Inflammatory macrophage (primary cell): Measurements from ENCODE around the gene FAM83D.
A peak's percentile ranks its signal among the peaks of the same experiment; 100 is the strongest.

Experiments
- DNase-seq, 2 donors: peaks; one replicate each; pipeline ENCODE4 v3.0.0-alpha.2; 2020 to 2022
- total RNA-seq, 18 experiments: gene quantifications; one replicate each; lab custom pipeline; 2026; ENCODE audit warnings: mixed read lengths in 6 of 18, inconsistent platforms in 2 of 18; lab: John Stamatoyannopoulos, UW

The FAM83D gene, protein sequence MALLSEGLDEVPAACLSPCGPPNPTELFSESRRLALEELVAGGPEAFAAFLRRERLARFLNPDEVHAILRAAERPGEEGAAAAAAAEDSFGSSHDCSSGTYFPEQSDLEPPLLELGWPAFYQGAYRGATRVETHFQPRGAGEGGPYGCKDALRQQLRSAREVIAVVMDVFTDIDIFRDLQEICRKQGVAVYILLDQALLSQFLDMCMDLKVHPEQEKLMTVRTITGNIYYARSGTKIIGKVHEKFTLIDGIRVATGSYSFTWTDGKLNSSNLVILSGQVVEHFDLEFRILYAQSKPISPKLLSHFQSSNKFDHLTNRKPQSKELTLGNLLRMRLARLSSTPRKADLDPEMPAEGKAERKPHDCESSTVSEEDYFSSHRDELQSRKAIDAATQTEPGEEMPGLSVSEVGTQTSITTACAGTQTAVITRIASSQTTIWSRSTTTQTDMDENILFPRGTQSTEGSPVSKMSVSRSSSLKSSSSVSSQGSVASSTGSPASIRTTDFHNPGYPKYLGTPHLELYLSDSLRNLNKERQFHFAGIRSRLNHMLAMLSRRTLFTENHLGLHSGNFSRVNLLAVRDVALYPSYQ
- 1.3 to 9.1 (median 3.3) reads per million in 18 experiments for total RNA-seq

DNA sequence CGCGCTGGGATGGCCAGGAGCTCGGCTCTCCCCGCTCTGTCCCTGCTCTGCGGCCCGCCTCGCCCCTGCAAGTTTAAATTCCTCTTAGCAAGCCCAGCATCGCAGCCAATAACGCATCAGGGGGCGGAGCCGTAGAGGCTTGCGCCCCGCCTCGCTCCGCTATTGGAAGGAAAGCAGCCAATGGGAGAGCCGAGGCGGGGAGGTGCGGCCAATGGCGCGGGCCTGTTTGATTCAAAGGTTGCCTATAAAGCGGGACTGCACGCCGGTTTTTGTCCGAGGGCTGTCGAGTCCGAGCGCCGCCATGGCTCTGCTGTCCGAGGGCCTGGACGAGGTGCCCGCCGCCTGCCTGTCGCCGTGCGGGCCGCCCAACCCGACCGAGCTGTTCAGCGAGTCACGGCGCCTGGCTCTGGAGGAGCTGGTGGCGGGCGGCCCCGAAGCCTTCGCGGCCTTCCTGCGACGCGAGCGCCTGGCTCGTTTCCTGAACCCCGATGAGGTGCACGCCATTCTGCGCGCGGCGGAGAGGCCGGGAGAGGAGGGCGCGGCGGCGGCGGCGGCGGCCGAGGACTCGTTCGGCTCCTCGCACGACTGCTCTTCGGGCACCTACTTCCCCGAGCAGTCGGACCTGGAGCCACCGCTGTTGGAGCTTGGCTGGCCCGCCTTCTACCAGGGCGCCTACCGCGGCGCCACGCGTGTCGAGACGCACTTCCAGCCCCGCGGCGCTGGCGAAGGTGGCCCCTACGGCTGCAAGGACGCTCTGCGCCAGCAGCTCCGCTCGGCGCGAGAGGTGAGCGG lies at the start of gene FAM83D:
Gene FAM83D, plus strand, starts transcription at position 276 of the 792 bp plus-strand sequence. Its CDS starts 26 bp downstream, at position 302.
- DNase-seq = peak; percentile 99

DNA sequence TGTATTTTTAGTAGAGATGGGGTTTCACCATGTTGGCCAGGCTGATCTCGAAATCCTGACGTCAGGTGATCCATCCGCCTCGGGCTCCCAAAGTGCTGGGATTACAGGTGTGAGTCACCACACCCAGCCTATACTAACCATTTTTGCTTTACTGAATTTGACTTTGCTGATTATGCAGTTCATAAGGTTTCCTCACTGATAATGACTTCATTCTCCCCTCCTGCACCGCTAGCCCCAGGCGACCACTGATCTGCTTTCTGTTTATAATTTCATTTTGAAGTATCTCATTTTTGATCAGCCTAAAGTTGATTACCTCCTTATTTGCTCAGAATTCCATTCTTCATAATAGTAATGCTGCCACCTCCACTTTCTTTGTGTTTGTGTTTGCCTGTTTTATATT lies 48.7 kb upstream of the FAM83D start:
- DNase-seq = no peak

DNA sequence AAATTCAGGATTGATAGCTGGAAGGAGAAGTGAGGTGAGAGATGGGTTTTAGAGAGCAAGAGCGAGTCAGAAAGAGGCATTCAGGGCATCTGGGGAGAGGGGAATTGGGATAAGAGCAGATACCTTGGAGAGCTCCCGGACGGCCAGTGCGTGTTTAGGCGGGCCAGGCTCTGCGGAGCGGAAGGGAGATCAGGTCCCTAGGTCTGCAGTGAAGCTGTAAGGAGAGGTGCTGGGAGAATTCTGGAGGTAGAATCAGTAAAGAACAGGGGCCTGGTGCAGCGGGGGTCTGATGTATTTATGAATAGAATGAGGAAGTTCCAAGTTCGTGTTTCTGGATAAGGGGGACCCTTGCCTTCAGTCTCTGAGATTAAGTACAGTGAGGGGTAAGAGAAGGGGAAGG lies 47.4 kb upstream of the FAM83D start:
- DNase-seq = no peak

DNA sequence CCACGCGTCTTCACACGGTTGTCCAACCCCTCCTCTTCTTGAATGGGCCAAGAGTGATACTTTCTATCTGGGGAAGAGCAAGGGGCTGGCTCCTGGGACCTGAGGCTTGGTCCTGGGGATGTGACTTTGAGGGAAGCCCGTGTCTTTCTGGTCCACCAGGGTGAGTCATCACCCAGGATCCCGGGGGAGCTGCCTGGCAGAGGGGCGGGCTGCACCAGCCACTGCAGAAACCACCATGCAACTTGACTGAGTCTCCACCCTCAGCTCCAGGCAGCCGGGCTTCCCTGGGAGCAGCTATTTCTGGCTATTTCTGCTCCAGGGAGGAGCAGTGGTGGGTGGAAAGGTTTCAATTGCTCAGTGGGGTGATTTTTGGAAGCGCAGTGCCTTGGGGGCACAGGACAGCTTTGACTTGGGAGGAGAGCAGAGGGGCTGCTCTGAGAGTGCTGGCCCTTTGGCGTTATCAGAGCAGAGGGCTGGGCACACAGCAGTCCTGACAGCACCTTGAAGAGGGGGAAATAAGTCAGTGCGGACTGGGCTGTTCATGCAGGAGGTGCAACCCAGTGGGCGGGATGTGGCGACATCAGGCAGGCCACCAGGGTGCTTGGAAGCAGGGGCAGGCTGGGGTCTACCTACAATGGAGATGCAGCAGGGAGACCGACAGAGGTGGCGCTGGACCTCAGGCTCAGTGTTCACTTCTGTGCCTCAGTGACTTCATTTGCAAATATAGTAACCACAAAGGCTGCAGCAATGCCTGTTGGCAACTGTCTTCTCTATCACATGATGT lies 45.1 kb upstream of the FAM83D start:
- DNase-seq = no peak

DNA sequence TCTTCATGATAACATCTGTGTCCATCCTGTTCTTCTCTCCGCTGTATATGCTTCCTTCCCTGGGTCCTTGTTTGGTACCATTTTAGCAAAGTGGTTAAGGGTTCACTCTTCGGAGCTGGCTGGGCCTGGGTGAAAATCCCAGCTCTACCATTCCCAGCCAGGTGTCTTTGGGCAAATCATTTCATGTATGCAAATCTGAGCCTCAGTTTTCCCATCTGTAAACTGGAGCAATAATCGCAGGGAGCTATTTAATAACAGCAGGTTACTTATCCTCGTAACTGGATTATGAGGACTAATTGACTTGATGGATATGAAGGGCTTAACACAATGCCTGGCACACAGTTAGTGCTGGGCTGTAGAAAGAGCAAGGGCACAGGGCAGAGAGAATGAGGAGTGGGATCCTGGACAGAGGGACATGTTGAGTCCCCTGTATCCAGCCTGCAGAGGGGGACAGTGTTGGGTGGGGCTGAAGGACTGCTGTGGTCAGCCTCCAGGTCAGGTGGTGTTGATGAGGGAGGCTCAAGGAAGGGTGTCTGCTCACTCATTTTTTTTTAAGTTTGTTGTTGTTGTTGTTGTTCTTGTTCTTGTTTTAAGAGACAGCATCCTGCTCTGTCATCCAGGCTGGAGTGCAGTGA lies 44.3 kb upstream of the FAM83D start:
- DNase-seq = no peak

DNA sequence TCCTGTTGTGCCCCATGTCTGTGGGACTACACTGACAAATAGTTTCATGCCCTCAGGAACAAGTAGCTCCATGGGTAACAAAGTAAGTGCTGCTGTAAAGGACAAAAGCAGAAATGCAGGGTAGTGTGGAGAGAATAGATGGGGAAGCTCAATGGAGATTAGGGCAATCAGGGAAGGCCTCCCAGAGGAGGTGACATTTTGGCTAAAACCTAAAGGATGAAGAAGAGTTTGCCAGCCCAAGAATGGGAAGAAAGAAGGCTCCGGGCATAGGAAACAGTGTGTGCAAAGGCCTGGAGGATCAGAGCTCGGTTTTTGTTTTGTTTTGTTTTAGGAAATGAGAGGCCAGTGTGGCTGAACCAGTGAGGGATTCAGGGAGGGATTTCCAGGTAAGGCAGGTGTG lies 43.6 kb upstream of the FAM83D start:
- DNase-seq = no peak

DNA sequence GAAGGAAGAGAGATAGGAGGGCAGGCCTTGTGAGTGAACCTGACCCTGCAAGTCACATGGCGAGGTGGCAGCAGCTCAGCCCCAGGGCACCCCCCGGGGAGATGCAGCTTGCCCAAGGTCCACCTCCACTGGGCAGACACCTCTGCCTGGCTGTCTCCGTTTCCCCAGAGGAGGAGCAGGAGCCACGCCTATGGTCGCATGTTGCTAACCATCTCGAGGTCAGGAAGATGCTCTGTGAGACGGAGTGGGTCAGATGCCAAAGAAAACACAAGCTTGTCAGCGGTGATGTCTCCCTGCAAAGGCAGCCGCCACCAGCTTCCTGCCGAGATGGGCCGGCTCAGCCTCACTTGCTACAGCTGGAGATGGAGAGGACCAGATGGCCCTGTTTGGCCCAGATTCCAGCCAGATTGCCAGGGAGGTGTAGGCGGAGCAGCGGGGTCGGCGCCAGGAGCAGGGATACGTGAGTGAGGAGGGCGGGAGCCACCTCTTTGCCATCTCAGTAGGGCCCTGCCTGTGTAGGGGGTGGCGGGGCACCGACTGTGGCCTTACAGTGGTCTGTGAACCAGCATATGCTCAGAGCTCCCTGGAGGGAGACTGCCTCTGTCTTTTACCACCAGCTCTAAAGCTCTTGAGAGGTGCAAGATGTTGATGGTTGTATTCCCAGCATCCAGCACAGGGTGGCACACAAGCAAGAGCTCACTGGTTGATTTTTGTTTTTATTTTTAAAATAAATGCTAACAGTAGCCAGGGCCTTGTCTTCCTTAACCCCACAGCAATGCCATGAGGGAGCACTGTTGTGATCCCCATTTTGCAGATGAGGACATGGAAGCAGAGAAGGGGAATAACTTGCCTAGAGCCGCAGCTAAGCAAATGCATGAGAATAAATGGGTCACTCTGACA lies 42.9 kb upstream of the FAM83D start:
- no peak for DNase-seq

DNA sequence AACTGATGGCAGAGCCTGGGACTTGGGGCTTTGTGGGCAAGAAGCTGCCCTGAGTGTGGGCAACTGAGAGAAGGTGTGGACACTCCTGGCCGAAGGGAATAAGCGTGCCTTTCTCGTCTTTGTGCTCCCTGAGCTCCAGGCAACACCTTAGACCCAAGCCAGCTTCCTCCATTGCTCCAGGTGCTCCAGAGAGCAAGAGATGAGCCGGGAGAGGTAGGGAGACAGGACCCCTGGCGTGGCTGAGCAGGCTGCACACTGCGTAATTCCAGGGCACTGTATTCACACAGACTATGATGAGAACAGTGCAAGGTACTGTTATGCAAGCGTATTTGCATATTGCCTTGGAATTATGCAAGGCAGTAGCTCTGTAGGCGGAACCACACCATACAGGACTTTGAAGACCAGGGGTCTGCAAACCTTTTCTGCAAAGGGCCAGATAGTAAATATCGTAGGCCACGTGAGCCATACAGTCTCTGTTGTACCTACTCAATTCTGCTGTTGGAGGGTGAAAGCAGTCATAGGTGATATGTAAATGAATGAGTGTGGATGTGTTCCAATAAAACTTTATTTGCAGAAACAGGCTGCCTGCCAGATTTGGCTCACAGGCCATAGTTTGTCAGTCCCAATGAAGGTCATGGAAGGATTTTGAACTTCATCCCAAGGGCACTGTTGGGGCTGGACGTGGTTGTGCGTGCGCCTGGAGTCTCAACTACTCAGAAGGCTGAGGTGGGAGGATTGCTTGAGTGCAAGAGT lies 42.1 kb upstream of the FAM83D start:
- peak; percentile 62 to 71 for DNase-seq

DNA sequence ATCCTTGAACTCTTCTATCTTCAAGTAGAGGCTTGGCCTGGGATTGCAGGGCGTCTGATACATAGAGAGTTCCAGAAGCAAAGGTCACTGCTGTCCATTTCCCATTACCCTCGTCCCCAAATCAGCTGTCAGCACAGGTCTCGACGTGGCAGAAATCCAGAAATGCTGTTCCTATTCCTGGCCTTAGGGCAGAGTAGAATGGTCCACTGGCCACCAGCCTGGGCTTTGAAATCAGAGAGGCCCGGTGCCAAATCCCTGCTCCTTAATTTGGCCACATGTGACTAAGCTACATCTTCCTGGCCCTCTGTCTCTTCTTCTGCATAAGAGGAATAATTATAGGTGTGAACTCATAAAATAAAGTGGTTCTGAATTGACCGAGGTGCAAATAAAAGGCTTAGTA lies 40.9 kb upstream of the FAM83D start:
- DNase-seq = no peak

DNA sequence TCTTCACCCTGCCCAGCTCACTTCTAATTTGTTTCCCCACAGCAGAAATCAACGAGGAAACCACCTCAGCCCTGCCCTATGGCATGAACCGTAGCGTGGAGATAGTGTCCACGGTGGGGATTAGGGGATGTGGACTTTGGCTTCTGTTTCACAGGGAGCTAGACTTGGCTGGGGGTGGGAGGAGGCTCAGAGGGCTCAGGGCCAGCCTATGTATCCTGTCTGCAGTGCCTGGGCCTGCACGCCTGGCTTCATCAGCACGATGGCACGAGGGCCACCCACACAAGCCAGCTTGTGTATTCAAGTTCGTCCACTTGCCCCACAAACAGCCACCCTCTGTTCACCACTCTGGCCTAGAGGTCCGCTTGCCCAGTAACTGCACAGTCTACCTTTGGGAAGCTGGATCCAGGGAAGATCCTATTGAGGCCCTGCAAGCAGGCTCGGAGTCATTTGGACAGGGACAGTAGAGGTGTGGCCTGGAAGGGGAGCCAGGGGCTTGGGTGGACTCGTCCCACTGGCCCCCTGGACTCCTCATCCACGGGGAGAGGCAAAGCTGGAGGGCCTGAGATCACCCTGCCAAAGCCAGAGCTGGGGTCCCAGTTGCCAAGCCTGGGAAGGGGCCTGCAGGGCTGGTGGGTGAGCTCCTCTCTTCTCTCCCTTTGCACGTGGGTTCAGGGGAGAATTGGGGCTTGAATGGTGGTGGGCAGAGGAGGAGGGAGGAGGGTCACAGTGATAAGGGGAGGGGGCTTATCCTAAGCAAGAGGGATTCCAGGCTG lies 38.0 kb upstream of the FAM83D start:
- DNase-seq = no peak

DNA sequence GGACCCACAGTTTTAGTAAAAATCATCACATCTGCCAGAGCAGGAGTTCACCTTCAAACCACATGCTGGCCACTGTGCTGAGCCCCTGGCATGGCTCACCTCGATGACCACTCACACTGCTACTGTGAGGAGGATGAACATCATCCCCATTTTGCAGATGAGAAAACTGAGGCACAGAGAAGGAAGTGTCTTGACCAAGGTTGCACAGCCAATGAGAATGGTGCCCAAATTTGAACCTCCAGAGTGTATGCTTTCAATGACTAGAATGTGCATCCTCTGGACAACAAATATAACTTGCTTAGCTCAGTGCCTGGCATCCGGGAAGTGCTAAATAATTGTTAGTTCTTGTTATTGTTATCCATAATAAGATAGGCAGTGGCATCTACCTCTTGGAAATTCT lies 37.2 kb upstream of the FAM83D start:
- DNase-seq = no peak

DNA sequence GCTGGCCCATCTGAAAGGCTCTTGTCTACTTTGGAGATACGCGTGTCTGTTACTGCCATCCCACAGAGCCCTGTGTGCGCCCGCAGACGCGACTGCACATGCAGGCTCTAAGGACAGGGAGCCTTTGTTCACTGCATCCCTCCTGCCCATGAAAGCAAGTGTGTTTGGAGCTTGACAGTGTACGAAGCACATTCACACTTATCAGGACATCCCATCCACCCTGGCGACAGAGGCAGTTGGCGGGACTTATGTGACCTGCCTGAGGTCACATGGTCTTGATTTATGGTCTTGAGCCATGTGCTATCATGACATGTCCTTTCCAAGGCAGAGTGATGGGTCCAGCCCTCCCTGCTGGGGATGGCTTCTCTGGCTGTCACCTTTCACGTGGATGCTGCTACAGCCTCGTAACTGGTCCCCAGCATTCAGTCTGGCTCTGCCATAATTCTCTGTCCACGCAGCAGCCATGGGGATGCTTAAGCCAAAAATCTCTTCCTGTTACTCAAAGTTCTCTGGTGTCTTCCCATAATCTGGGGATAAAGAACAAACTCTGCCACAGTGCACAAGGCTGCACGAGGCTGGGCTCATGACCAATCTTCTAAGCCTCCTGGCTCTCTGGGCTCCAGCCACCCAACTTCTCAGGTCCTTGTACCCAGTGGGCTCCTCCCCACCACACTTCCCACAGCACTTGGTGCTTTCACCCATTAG lies 36.3 kb upstream of the FAM83D start:
- no peak for DNase-seq

DNA sequence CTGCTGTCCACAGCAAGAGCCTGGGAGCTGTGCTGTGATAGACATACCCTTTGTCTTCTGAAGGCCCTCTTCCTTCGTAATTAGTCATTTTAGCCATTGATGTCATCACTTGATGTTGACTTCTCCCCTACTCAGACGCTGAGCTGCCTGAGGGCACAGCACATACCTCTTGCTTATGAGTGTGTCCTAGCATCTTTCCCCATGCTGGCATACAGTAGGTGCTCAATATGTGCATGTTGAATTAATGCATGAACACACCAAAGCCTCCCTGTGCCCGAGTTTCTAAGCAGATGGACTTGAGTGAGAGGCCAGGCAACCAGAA lies 35.8 kb upstream of the FAM83D start:
- no peak for DNase-seq

DNA sequence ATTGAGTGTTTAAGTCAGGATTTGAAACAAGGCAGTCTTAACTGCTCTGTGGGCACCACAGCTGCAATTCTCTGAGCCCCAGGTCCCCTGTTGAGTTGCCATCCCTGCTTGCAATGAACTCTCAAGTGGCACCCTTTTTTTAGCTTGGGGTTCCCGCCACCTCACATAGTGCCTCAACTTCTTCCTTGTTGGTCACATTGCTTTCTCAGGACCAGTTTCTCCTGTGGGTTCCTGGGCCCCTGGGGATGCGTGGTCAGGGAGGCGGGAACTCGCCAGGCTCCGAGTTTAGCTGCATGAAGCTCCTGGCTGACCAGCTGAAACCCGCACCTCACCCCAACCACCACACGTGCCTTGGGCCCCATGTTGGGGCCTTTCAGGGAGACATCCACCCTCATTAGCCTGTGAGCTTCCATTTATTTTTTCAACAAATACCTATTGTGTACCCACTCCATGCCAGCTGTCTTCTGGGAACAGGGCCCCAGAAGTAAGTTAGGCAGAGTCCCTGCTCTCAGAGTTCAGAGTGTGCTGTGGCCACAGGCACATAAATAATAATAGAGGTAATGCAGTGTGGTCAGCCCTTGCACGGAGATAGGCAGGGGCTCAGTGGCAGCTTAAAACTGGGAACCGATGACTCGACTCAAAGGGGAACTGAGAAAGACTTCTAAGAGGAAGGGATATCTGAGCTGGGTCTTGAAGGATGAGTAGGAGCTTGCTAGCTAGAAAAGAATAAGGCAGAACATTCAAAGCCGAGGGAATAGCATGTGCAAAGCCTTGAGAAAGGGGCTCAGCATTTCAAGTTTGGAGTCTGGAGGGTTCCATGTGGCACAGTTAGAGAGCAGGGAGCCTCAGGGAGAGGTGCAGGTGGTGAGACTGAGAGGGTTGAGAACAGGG lies 33.9 kb upstream of the FAM83D start:
- DNase-seq = peak in 1 of 2 donors; percentile 15

DNA sequence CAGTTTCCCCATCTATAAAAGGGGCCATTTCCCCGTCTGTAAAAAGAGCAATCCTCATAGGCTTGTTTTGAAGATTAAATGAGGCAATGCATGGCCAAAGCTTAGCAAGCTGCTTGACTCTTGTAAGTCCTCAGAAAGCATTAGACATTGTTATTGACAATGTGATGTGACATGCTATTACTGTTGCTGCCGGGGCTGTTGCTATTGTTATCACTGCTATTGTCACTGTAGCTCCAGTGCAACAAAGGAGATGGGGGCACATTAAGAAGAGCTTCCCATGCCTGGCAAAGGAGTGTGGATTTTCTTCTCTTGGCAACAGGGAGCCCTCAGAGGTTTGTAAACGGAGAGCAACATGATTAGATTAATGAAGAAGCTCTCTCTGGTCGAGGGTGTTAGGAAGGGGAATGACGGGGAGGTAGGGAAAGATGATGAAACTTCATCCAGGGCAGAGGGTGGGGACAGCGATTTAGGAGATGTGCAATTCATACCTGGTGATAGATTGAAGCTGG lies 33.1 kb upstream of the FAM83D start:
- no peak for DNase-seq

DNA sequence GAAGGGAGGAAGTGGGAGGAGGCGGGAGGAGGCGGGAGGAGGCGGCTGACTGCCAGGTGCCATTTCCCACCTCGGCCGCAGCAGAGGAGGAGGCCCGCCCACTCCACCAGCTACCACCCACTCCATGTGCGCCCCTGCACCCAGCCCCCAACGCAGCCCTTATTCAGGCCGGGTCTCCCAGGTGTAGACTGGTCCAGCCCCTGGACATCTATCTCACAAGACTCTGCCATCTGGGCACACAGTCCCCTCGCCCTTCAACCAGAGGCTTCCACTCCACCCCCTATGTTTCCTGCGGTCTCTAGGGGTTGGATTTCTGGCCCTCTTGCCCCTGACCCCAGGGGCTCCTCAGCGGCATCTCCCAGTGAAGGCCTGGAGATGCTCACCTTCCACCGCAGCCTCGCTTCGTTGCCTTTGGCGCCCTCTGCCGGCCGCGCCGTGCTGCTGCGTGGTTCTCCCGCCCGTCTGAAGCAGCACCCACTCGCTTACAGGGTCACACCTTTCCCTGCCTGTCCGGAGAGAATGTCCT lies 32.6 kb upstream of the FAM83D start:
- peak; percentile 41 to 53 for DNase-seq

DNA sequence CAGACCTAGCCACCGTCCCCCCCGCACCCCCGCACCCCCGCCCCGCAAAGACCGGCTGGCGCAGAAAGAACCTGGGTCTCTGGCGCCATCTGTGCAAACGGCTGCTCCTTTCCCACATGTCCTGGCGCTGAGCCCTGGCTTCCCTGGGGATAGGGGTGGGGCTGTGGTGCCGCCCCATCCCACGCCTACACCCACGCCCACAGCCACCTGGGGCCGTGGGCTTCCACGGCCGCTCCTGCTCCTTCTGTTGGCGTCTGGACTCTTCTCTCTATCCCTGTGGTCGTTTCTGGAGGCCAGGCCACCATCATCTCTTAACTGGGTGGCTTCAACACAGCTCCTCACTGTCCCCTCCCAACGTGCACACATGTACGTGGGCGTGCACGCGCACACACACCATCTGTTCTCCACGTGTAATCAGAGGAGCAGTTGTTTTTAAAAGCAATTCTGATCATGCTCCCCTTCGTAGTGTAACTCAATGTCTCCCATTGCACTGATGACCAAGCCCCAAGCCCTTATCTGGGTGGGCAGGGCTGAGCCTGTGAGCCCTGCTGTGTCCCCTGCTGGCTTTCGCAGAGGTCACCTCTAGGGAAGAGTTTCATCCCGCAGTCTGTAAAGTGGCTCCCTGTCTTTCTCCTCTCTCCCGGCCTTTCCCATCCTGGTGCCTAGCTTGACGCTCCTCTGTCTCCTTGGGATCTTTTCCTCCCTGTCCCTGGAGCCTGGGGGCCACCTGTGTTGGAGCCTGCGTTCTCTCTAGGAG lies 31.9 kb upstream of the FAM83D start:
- DNase-seq = no peak
